ENCODE results near the gene TEX11.
"Not testable (repeated sequence)": the region's sequence is repeated elsewhere in the genome, so short reads cannot be mapped to it uniquely, and the experiment has no call there.

TEX11 gene

DNA sequence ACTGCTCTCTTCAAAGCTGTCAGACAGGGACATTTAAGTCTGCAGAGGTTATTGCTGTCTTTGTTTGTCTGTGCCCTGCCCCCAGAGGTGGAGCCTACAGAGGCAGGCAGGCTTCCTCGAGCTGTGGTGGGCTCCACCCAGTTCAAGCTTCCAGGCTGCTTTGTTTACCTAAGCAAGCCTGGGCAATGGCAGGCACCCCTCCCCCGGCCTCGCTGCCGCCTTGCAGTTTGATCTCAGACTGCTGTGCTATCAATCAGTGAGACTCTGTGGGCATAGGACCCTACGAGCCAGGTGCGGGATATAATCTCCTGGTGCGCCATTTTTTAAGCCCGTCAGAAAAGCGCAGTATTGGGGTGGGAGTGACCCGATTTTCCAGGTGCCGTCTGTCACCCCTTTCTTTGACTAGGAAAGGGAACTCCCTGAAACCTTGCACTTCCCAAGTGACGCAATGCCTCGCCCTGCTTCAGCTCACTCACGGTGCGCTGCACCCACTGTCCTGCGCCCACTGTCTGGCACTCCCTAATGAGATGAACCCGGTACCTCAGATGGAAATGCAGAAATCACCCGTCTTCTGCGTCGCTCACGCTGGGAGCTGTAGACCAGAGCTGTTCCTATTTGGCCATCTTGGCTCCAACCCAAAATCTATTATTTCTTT, 338.5 kb downstream of the TEX11 start:
- not testable (repeated sequence) for DNase-seq

DNA sequence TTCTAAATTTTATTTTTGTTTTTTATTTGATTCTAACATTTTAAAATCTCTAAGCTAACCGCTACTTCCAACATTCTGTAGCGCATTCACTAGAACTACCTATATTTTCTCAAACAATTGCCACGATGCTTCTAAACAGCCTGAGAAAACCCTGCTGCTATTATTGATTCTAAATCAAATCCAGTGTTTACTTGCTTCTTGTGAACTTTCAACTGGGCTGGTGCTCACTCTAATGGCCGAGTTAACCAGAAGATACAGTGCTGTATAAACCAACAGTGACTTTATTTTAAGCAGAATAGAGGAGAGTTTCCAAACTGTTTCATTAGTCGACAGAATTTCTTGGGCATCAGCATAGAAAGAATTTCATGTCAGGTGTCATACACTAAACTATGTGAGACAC, 353.6 kb downstream of the TEX11 start:
- no peak for DNase-seq

DNA sequence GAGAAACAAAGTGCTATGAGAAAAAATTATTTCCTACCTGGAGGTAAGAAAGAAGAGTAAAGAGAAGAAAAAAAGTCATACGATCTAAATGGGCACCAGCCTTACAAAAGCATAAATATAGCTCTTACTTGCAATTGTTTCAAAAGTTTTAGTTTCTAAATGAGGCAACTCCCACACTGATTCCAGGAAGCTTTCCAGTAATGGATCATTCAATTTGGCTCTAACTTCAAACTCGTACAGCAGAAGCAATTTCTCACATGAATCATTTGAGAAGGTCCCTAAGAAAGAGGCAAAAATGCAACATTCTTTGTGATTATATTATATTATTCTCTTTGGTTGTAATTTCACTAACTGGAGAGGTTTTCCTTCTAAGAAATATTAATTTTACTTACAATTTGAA, 354.0 kb downstream of the TEX11 start:
- DNase-seq, result no peak

DNA sequence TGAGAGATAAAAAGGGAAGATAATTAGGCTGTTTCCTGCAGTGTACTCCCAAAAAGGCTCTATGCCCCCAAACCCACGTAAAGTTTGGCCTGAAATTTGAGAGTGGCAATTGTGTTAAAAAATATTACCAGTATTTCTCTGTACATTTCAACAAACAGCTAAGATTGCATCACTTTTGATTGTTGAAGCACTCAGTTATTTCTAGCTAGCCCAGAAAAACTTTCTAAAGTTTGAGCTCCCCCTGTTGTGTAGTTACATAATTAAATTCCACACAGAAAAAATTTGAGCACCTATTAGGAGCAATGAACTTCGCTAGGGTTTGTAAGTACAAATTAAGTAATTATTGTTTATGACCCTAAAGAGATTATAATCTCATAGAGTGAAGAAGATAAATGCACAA, 354.4 kb downstream of the TEX11 start:
- DNase-seq, result no peak

DNA sequence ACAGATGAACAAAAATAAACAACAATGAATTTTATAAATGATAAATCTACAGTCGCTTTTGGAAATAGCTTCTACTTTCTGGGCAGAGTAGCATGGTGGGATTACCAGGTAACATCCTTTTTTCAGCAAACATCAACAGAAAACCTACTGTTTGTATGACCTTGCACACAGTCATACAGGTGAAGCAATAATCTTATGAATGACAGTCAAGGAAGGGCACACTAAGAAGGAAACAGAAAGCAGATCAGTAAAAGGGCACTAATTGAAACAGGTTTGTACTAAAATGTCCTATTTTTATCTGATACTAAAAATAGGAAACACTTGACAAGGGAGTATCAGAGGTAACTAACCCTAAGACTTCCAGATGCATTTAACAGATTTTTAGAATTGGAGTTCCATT, 355.0 kb downstream of the TEX11 start:
- no peak for DNase-seq

DNA sequence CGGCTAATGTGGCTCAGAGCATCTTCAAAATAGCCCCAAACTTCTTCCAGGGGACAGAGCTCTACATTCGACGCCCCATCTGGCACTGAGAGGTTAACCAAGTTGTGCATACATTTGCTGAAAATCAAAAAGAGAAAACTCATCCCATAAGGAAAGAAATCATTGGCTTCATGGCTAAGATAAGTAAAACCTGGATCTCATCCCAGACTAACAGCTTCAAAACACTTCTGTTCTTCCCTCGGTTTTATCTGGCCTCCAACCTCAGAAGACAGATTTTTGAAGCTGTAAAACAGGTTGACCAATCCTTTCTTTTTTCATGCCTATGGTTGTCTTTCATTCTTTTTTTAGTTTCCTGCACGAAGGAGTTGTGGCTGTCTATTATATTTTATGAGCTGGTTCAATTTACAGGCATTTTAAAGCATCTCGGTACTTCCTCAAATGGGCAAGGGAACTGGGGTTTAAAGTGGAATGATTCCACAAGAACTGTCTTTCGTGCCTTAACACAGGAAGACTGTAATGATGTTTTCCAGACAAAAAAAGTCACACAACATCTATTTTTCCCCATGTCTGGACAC, 356.3 kb downstream of the TEX11 start:
- no peak for DNase-seq

DNA sequence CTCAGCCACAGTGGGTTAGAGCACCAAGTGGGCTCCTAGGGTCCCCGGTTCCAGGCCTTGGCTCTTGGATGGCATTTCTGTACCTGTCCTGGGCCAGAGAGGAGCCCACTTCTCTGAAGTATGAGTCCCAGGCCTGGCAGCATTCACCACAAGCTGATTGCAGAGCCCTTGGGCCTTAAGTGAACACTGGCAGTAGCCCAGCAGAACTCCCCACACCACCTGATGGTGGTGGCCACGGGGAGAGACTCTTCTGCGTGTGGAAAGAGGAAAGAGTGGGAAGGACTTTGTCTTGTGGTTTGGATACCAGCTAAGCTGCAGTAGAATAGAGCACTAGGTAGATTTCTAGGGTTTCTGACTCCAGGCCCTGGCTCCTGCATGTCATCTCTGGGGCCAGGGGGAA, 359.1 kb downstream of the TEX11 start:
- DNase-seq, result no peak

DNA sequence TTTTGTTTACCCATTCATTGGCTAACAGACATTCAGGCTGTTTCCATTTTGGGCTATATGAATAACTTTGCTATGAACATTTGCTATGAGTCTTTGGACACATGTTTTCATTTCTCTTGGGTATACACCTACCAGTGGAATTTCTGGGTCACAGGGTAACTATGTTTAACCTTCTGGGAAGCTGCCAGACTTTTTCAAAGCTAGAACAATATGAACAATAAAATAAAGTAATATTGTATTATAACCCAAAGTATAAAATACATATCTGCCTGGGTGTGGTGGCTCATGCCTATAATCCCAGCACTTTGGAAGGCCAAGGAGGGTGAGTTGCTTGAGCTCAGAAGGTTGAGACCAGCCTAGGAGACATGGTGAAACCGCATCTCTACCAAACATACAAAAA, 373.3 kb downstream of the TEX11 start:
- DNase-seq, result no peak

DNA sequence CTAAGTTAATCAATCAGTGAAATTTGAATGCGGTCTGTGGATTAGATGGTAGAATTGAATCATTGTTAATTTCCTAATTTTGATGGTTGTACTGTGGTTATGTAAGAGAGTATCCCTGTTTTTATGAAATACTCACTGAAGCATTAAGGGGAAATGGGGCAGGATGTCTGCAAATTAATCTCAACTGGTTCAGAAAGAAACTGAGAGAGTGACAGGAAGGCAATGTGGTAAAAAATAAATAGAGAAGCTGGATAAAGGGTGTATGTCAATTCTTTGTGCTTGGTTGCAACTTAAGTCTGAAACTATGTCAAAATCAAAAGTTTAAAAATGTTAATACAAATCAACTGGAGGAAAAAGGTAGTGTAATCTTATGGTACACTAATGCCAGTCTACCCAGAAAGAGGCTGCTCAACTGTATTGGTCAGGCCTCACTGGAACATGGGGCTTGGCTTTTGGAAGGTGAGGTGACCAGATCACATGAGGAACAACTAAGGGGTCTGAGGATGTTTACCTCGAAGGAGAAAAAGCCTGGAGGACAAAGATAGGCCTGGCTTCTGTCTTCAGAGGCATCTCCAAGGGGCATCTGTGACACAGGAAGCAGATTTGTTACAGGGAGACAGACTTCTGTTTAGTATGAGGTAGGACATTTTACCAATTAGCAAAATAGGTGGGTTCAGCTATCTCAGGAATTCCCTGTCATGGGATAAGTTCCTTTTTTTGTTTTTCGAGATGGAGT, 380.7 kb downstream of the TEX11 start:
- no peak for DNase-seq

DNA sequence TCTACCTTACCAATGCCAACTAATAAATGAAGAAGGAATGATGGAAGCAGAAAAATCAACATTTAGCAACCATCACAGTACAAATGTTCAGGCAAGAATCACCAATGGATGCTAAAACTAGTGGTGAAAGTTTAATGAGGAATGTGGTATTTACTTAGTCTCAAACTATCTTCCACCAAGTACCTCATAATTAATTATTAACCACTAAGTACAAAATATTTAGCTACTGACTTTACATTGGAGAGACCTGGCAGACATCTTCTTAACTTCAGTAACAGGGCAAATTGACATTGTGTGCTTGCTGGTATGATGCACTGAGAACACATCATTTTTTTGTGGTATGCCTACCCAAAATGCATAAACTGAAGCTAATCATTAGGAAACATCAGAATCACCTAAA, 381.5 kb downstream of the TEX11 start:
- DNase-seq, result no peak

DNA sequence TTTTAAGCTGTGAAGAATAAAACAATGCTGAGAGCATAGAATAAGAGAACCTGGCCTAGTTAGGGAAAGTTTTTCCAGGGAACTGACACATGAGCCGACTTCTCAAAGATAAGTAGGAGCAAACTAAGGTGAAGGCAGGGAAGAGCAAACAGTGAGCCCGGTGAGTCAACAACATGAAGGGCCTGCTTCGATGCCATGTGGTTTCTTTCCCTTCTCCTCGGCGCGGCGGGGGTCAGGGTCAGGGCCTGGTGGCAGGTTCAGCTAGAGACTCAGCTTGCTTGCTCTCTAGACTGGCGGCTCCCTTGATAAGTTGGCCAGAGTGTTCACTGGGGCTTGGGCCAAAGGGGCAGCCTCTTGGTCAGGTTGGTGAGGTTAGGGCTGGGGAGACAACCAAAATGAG, 382.8 kb downstream of the TEX11 start:
- DNase-seq, result no peak

DNA sequence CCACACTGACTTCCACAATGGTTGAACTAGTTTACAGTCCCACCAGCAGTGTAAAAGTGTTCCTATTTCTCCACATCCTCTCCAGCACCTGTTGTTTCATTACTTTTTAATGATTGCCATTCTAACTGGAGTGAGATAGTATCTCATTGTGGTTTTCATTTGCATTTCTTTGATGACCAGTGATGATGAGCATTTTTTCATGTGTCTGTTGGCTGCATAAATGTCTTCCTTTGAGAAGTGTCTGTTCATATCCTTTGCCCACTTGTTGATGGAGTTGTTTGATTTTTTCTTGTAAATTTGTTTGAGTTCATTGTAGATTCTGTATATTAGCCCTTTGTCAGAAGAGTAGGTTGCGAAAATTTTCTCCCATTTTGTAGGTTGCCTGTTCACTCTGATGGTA, 392.8 kb downstream of the TEX11 start:
- not testable (repeated sequence) for DNase-seq

DNA sequence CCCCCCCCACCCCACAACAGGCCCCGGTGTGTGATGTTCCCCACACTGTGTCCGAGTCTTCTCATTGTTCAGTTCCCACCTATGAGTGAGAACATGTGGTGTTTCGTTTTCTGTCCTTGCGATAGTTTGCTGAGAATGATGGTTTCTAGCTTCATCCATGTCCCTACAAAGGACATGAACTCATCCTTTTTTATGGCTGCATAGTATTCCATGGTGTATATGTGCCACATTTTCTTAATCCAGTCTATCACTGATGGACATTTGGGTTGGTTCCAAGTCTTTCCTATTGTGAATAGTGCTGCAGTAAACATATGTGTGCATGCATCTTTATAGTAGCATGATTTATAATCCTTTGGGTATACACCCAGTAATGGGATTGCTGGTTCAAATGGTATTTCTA, 393.2 kb downstream of the TEX11 start:
- DNase-seq, result not testable (repeated sequence)

DNA sequence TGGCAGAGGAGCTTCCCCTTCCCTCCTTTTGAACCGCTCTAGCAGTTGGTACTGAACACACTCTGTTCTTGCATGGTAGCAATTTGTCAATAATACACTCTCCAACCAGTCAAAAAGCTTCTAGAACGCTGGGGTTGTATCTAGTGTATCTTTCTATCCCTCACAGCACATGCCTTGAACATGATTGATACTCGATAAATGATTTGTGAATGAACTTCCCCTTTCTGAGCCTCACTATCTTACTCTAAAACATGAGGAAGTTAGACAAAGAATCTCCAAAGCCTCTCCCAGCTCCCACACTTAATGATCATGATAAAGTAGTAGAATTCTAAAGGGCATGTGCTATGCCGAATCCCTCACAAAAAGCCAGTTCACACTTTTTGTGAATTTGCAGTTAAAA, 399.4 kb downstream of the TEX11 start:
- no peak for DNase-seq

DNA sequence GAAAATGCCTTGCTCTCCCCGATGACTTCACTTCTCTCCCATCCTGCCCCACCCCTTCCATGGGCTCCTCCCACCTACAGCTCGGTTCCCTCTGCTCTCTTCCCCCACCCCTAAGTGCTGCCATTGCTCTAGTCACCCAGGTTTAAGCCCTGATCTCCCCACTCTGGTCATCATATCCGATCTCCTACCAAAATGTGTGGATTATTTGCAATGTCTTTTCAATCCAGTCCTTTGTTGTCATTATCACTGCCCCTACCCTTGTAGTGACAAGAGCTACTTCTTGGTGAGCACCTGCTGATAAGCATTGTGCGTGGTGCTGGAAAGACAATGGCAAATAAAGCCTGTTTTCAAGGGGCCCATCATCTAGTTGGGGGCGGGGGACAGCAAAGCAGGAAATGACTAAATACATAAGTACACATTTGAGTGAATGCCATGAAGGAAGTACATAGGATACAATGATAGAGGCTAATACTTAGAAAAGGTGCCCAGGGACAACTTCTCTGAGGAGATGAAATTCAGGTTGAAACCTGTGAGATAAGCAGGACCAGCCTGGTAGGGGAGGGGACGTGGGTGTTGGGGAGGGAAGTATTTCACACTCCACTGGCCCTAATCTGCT, 400.1 kb downstream of the TEX11 start:
- no peak for DNase-seq

DNA sequence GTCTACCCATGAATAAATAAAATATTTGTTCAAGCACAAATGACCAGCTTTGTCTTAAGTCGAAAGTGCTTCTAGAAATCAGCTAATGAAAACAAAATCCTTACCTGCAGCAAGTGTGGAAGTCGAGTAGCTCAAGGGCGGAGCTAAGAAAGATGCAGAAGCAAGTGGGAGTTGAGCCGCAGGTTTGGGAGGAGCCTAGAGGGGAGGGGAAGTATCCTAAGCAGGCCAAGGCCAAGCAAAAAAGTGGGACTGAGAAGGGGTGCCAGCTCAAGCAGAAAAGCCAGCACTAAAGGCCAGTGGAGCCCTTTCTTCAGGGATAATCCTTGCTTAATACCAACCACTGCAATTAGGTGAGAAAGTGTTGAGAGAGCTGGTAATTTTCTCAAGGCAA, 403.1 kb downstream of the TEX11 start:
- no peak for DNase-seq

DNA sequence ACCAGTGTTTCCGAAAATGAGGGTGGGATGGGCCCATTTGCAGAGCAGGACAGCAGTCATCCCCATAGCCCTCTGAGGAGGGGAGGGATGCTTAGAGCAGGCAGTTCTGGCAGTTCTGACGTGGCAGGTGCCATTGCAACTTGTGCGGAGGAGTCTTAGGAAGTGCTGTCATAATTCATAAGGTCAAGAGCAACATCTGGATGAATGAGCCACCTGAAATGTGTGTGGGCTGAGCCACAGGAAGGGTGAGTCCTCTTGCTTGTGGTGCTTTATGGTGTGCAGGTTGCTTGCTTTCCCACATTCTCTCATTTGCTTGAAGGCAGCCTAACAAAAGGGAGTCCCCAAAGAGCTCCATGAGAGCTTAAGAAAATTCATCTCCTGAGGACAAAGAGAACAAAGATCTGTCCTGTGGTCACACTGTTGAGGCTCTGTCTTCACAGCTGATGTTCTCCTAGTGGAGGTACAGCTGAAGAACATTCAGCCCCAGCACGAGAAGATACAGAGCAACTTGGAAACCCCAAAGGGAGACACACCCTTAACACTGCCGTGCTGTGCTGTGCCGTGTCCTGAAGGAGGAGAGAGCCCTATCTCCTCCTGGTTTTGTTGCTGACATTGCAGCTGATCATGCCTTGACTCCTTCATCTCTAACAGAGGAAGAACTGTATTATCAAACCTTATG, 403.6 kb downstream of the TEX11 start:
- DNase-seq, result no peak

DNA sequence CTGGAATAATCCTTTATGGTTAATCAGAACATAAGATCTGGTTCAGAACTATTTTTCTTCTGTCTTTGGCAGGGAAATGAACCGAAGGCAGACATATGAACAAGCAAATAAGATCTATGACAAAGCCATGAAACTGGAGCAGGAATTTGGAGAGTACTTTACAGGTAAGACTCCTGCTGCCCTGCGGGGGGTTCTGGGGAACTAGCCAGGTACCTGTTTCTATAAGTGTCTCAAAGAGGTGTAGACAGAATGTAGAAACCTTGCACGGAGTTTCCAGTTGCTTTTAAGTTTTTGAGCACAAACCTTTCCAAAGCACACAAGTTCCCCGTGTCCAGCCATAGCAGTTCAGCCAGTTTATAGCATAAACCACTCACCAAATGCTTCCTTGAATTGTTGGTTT, 407.7 kb downstream of the TEX11 start:
- DNase-seq, result no peak

DNA sequence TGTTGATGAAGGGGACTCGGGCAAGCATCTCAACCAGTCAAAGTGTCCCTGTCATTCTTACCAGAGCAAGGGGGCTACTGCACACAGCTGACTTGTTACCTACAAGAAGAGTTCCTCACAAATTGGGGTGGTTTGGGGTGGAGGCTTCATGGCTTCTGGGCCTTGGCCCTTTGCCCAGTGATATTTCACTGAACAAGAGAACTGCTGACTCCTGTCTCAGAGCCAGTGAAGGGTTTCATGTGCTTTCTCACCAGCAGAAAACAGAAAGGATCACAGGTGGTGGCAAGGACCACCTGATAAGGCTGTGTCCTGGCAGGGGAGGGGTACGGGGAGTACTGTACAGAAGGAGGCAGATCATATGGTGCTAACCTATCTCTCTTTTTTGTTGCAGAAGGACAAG, 410.4 kb downstream of the TEX11 start:
- no peak for DNase-seq

DNA sequence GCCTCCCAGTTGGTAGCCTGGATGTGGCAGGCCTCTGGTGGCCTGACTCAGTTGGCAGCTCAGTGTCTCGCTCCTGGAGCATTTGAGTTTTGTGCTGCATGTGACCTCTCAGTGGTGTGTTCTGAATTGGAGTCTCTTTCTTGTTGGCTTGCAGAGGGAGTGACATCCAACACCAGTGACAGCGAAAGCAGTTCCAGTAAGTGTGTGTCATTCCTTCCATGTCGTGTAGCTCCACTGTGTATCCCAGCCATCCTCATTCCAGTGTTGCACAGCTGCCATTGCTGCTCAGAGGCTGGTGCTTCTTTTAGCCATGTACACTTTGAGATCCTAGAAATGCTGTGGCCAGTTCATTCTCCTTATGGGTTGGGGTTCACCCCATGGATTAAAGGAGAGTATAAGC, 411.5 kb downstream of the TEX11 start:
- DNase-seq, result no peak

DNA sequence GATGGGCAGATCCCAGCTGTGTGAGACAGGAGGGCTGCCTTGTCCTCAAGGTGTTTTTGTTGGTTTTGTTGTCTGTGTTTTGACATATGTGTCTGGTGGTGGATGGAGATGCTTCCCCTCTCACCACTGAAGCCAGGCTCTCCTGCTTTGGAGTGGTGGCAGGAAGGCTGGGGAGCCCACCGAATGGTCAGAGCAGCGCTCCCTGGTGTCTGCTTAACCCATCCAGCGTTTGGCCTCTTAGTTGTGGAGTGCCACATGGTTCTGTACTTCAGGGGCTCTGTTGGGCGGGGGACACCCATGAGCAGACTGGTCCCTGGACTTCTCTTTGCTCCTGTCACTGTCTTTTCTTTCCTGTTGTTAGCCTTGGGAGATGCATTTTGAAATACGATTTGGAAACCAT, 412.0 kb downstream of the TEX11 start:
- no peak for DNase-seq

DNA sequence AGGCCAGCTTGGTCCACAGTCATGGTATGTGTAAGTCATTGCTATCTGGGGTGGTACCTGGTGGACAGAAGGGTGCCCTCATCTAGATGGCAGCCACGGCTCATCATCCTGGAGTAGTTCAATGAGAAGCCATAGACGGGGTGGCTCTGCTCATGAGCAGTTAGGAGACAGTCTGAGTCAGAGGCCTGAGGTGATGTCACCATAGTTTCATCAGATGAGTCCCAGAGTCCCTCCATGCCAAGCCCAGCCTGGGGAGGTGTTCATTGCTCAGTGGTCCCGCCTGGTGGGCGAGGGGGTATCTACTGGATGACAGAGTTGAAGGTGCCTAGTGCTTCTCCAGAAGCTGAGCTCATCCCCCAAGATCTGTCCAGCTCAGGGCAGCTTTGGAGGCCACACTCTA, 414.1 kb downstream of the TEX11 start:
- DNase-seq, result no peak

DNA sequence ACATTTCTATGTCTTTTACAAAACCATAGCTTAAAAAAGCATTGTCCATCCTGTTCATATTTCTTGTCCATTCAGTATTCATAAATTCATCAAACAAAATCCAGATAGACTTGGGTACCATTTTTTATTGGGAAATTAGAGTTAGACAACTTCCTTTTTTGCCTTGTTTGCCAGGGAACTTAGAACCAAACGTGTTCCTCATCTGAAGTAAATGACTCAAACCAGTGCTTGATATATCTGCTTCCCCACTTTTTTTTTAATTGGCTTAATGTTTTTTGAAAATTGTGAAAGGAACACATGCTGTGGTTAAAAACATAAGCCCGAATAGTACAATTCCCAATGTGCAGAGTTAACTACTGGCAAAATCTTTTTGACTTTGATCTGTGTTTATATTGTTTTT, 419.7 kb downstream of the TEX11 start:
- no peak for DNase-seq

DNA sequence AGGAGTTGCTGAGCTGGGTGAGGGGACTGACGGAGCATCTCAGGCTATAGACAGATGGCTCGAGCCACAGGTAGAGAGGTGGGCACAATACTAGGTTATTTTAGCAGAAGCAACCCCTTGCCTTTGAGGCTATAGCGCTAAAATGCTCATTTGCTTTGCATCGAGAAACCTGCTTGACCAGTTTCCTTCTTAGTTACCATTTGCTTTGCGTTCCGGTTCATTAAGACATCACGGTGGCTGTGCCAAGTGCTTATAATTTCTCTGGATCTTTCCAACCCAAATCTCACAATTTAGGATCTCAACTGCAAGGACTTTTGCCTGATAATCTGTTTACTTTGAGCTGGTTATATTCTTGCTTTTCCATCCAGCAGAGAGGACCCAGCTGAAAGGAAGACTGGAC, 423.0 kb downstream of the TEX11 start:
- DNase-seq, result no peak

Measured in NCI-H1930 (cell line).